Gastrocnemius medialis (tissue), 4 donors: ENCODE measurements around the gene SOST. TPM values are rescaled to one million over a fixed set of nuclear protein-coding genes. Genes with fewer than 3 reads are reported as not detected.

Experiments
- ATAC-seq, 2 donors: fragments of 150-250 bp; one replicate each; pipeline ENCODE4 v1.9.1; 2016
- DNase-seq, 2 donors: peaks; one replicate each; pipeline ENCODE4 v3.0.0-alpha.2; 2019
- H3K27ac ChIP-seq, 4 donors: fragments of 200-600 bp; sonication (generic); 1 replicate in 1 of 4; 2 replicates in 3 of 4; pipeline ENCODE4 v1.5.1; 2016 to 2018; ENCODE audit warnings: mild to moderate bottlenecking in 2 of 4, moderate library complexity in 1 of 4
- H3K27me3 ChIP-seq, 3 donors: fragments of 200-600 bp; sonication (generic) in 2 of 3; 1 replicate in 1 of 3; 2 replicates in 2 of 3; pipeline versions ENCODE4 v1.5.1 to v1.6.0; 2016 to 2019; ENCODE audit warnings: mild to moderate bottlenecking in 1 of 3, moderate library complexity in 1 of 3
- H3K36me3 ChIP-seq, 2 donors: fragments of 200-600 bp; sonication (generic) in 1 of 2; one replicate each; pipeline ENCODE4 v1.5.1; 2017 to 2018
- H3K4me1 ChIP-seq, 2 donors: fragments of 200-600 bp; sonication (generic) in 1 of 2; one replicate each; pipeline ENCODE4 v1.5.1; 2016 to 2017; ENCODE audit warnings: mild to moderate bottlenecking in 2 of 2
- H3K4me3 ChIP-seq, 4 donors: fragments of 200-600 bp; sonication (generic) in 3 of 4; 1 replicate in 1 of 4; 2 replicates in 3 of 4; pipeline ENCODE4 v1.5.1; 2016 to 2019; ENCODE audit warnings: mild to moderate bottlenecking in 2 of 4
- H3K9me3 ChIP-seq, 3 donors: fragments of 200-600 bp; sonication (generic) in 2 of 3; 1 replicate in 1 of 3; 2 replicates in 2 of 3; pipeline ENCODE4 v1.5.1; 2016 to 2019
- POLR2A ChIP-seq, 2 donors: fragments of 450-650 bp; IDR thresholded peaks; one replicate each; pipeline ENCODE4 v1.6.1; 2017; ENCODE audit warnings: antibody characterized with exemption in 2 of 2, mild to moderate bottlenecking in 2 of 2, moderate library complexity in 2 of 2
- in situ Hi-C, 4 donors: fragments of 200-750 bp; cut with MboI; loops; one replicate each; pipeline versions ENCODE4 v1.15.0 to v1.8.0; 2017; ENCODE audit warnings: low sequenced_read_pairs in 4 of 4
- intact Hi-C: fragments of 100-400 bp; cut with DNase I; formaldehyde crosslinking; loops from one replicate; pipeline ENCODE4 v1.15.1; 2023; ENCODE audit warnings: low total_unique reads
- total RNA-seq, 4 donors: library from RNA; depleted of rRNA; stranded (reverse); fragments of >200 nt; gene quantifications; one replicate each; pipeline versions ENCODE4 v1.1.0 to v1.2.3, GENCODE V29; 2016
- TF ChIP-seq, protein P1 (sequence below), 5 experiments: fragments of 450-650 bp in 3 of 5; fragments of 200-600 bp in 2 of 5; sonication (generic) in 2 of 5; IDR thresholded peaks in 4 of 5; conservative IDR thresholded peaks in 1 of 5; 1 replicate in 4 of 5; 2 replicates in 1 of 5; pipeline ENCODE4 v1.5.1; 2016 to 2019; ENCODE audit warnings: antibody characterized with exemption in 5 of 5, mild to moderate bottlenecking in 3 of 5, moderate library complexity in 3 of 5

SOST gene
- total RNA-seq, 4 donors from 2014 or later = not detected

DNA sequence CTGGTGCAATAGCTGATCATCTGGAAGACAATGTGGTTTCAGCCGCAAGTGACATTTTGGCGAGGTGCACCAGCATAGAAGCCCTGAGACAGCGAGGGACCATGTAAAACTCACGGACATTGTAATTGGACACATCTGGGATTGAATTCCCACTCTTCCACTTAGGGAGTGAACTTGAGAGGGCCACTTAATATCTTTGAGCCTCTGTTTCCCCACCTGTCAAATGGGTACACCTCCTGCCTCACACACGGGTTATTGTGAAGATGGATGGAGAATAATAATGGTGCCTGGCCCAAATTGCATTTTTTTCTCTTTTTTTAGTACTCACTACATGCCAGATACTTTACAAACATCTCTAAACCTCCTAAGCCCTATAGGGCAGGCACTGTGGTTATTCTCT lies 51.4 kb downstream of the SOST start:
- no peak for TF ChIP-seq POLR2A (IDR thresholded peaks at IDR 0.05)
- TF ChIP-seq, protein P1, sequence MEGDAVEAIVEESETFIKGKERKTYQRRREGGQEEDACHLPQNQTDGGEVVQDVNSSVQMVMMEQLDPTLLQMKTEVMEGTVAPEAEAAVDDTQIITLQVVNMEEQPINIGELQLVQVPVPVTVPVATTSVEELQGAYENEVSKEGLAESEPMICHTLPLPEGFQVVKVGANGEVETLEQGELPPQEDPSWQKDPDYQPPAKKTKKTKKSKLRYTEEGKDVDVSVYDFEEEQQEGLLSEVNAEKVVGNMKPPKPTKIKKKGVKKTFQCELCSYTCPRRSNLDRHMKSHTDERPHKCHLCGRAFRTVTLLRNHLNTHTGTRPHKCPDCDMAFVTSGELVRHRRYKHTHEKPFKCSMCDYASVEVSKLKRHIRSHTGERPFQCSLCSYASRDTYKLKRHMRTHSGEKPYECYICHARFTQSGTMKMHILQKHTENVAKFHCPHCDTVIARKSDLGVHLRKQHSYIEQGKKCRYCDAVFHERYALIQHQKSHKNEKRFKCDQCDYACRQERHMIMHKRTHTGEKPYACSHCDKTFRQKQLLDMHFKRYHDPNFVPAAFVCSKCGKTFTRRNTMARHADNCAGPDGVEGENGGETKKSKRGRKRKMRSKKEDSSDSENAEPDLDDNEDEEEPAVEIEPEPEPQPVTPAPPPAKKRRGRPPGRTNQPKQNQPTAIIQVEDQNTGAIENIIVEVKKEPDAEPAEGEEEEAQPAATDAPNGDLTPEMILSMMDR (IDR thresholded peaks at IDR 0.05 in 4 of 5, conservative IDR thresholded peaks at IDR 0.05 in 1 of 5) = no peak
- peaks cover 1 to 18% (median 7%) of the 10 kb centered on the region in 3 donors for H3K27me3 ChIP-seq

DNA sequence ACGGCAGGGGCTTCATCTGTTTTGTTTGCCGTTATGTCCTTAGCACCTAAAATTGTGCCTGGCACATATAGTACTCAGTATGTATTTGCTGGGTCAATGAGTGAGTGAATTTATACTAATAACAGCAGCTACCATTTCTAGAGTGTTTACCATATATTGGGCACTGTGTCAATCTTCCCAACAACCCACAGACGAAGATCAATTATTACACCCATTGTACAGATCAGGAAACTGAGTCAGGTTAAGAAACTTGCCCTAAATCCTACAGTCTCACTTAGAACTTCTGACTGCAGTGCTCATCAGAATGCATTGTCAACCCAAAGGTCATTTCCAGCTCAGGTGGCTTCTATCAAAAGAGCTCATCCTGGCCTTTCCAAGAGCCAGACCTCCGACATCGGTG lies 52.4 kb downstream of the SOST start:
- DNase-seq (no peak), ATAC-seq (no peak)
- no peaks in the 10 kb centered on the region for H3K4me1 ChIP-seq
- no peaks in the 10 kb centered on the region for H3K9me3 ChIP-seq
- no peak for TF ChIP-seq POLR2A (IDR thresholded peaks at IDR 0.05)
- TF ChIP-seq, protein P1 (IDR thresholded peaks at IDR 0.05 in 4 of 5, conservative IDR thresholded peaks at IDR 0.05 in 1 of 5) = no peak
- H3K36me3 ChIP-seq = no peaks in the 10 kb centered on the region
- H3K27ac ChIP-seq = no peak overlapping the region
- H3K4me3 ChIP-seq = no peak overlapping the region
- in situ Hi-C loops = no loop called here
- intact Hi-C loops = no loop called here
- H3K27me3 ChIP-seq = peaks cover 0 to 14% (median 2%) of the 10 kb centered on the region in 3 donors

More for the DNA sequence above, 51.4 kb downstream of the SOST start:
- DNase-seq (no peak), ATAC-seq (no peak)
- in situ Hi-C loops (no loop called here), intact Hi-C loops (no loop called here)
- no peaks in the 10 kb centered on the region for H3K4me1 ChIP-seq
- H3K27ac ChIP-seq = no peak overlapping the region
- H3K9me3 ChIP-seq = no peaks in the 10 kb centered on the region
- H3K4me3 ChIP-seq = no peak overlapping the region
- no peaks in the 10 kb centered on the region for H3K36me3 ChIP-seq

Other genes starting within 250 kb of the SOST start
- under 1 TPM in 3 of 4 donors, not detected in 1; 0.29 to 0.67 (median 0.42) TPM for gene ETV4, start 212.5 kb downstream of the SOST start, total RNA-seq
- gene MEOX1, start 96.9 kb downstream of the SOST start, total RNA-seq = 10 to 100 TPM in 1 of 4 donors, 1 to 10 TPM in 3; 4.0 to 12.2 (median 8.8) TPM
- gene DUSP3, start 20.2 kb upstream of the SOST start, total RNA-seq = 100 to 1,000 TPM; 121 to 184 (median 145) TPM
- gene CFAP97D1, start 21.6 kb upstream of the SOST start, total RNA-seq = not detected
- 1 to 10 TPM in 2 of 4 donors, under 1 TPM in 2; 0.12 to 2.4 (median 1.1) TPM for gene MPP3, start 74.4 kb upstream of the SOST start, total RNA-seq
- gene CD300LG, start 88.4 kb upstream of the SOST start, total RNA-seq = 10 to 100 TPM; 18.4 to 28.2 (median 20.8) TPM
- gene MPP2, start 148.7 kb upstream of the SOST start, total RNA-seq = 1 to 10 TPM in 2 of 4 donors, under 1 TPM in 1, not detected in 1; 0.39 to 3.2 (median 2.0) TPM
- not detected for gene PPY, start 183.7 kb upstream of the SOST start, total RNA-seq
- not detected for gene PYY, start 195.1 kb upstream of the SOST start, total RNA-seq
- gene NAGS, start 245.8 kb upstream of the SOST start, total RNA-seq = 1 to 10 TPM in 1 of 4 donors, under 1 TPM in 3; 0.13 to 1.2 (median 0.34) TPM